Measurements from ENCODE around the gene FBLN2.

FBLN2 gene

GRCh38 chr3:13583251-13584180 is 34.6 kb downstream of the FBLN2 start:
- DNase-seq: no peak

GRCh38 chr3:13584427-13584891 is 35.5 kb downstream of the FBLN2 start:
- DNase-seq: no peak

GRCh38 chr3:13584901-13585300 is 36.0 kb downstream of the FBLN2 start:
- no peak for DNase-seq

DNA sequence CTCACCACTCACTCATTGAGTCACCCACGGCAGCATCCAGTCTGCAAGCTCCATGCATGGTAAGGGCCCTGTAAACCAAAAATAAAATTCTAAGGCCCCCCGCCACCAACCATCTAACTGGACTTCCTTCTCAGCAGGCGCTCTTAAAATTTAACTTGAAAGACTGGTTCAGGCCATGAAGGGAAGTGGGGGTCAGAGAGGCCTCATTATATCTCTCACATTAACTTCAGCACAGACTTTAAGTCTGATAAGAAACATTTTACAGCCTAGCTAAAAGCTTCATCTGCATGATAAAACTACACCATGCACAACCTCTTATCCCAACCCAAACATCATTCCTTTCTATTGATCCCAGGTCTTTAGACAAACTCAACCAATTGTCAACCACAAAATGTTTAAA is 38.5 kb downstream of the FBLN2 start:
- DNase-seq: no peak

DNA sequence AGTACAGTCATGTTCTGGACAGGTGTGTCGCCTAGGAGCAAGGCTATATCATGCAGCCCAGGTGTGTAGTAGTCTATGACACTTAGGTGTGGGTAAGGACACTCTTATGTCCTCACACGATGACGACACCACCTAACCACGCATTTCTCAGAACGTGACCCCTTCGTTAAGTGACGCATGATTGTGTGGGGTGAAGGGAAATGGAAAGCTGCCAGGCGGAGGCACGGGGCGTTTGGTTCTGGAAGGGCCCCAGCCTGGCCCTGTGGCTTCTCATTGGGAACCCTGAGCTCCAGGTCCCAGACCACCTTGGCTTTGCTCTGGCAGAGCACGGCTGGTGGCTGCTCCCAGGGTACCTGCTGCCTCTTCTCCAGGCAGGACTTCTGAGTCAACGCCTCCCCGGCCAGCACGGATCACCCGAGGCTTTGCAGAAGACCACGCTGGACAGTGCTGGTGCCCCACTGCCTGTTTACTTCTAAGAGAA is 39.3 kb downstream of the FBLN2 start:
- no peak for DNase-seq

GRCh38 chr3:13588993-13589392 is 40.1 kb downstream of the FBLN2 start:
- DNase-seq: no peak

DNA sequence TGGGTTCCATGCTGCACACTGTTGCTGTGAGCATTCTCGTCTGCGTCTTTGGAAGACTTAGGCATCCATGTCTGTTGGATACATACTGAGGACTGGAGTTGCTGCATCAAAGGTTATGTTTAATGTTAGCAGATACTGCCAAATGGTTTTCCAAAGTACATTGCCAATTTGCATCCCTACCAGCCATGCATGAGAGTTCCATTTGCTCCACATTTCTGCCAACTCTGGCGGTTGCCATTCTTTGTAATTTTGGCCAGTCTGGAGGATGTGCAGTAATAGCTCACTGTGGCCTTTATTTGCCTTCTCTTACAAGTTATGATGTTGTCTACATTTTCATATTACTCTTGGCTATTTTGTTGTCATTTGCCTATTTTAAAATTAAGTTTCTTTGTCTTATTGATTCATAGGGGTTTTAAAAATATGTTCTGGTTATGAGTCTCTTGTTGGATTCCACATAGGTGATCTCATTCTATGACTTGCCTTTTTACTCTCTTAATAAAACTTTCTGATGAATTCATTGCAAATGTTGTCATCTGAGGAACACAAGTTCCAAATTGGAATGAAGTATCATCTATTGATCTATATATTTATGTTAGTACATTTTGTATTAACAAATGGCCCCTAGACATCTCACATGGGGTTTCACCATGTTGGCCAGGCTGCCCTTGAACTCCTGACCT is 42.1 kb downstream of the FBLN2 start:
- DNase-seq: no peak

DNA sequence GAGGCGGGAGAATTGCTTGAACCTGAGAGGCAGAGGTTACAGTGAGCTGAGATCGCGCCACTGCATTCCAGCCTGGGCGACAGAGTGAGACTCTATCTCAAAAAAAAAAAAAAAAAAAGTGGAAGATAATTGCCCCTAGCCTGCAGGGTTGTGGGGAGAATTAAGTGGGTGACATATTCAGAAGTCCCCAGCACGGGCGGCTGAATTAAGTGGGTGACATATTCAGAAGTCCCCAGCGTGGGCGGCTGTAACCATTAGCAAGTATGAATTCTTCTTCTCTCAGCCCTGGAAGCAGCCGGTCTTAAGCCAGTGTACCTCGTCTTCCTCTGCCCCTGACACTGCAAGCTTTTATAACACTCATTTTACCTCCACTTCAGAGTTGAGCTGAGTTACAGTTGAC is 44.7 kb downstream of the FBLN2 start:
- DNase-seq: no peak

DNA sequence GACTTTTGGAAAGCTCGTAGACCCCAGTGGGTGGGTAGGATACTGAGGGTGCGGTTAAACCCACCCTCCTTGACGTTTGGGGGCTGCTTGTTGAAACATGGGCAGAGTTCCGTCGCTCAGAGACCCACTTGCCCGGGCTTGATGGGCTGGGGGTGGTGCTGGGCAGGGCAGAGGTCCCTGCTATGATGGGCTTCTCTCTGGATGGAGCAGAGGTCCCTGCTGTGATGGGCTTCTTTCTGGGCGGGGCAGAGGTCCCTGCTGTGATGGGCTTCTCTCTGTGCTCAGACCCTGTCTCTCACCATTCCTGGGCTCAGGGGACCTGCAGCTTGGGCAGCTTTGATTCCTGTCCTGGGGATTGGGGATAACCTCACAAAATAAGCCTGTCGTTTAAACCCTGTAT is 45.2 kb downstream of the FBLN2 start:
- DNase-seq: no peak

- no peak for DNase-seq
Observed at GRCh38 chr3:13594991-13595421, 46.1 kb downstream of the FBLN2 start.

- DNase-seq: no peak
Observed at GRCh38 chr3:13595485-13595884, 46.6 kb downstream of the FBLN2 start.

DNA sequence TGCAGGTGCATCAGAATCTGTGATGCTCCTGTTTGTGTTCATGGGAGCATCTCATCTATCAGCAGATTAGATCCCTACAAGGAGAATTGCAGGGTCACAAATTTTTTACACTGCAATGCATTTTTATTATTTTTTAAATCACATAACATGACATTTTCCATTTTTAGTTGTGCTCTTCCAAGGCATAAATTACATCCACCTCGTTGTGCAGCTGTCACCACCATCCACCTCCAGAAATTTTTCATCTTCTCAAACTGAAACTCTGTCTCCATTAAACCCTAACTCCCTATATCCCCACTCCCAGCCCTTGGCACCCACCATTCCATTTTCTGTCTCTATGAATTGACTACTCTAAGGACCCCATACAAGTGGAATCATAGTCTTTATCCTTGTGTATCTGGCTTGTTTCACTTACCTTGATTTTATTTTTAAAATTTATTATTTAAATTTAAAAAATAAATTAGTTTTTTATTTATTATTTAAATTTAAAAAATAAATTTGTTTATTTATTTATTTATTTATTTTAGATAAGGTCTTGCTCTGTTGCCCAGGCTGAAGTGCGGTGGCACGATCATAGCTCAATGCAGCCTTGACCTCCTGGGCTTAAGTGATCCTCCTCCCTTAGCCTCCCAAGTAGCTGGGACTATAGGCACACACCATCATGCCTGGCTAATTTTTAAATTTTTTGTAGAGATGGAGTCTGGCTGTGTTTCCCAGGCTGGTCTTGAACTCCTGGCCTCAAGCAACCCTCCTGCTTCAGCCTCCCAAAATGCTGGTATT is 47.7 kb downstream of the FBLN2 start:
- DNase-seq: no peak

- DNase-seq: no peak
Observed at GRCh38 chr3:13597661-13598060, 48.7 kb downstream of the FBLN2 start.

DNA sequence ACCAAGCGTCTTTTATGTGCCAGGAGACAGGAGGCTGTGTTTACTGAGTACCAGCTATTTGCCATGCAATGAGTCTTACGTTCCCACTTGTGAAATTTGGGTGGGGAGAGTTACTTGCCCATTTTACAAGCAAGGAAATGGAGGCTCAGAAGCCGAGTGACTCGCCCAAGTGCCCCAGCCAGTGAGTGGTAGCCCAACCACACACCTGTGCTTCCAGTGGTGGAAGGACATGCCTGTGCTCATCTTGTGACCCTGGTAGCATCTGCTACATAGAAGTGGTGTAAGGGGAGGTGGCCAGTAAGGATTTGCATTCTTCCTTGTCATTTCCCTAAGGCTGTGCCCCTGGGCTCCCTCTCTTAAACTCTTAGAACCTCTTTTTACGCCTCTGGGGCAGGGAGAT is 49.3 kb downstream of the FBLN2 start:
- no peak for DNase-seq

- no peak for DNase-seq
Observed at GRCh38 chr3:13598926-13599886, 50.3 kb downstream of the FBLN2 start.

DNA sequence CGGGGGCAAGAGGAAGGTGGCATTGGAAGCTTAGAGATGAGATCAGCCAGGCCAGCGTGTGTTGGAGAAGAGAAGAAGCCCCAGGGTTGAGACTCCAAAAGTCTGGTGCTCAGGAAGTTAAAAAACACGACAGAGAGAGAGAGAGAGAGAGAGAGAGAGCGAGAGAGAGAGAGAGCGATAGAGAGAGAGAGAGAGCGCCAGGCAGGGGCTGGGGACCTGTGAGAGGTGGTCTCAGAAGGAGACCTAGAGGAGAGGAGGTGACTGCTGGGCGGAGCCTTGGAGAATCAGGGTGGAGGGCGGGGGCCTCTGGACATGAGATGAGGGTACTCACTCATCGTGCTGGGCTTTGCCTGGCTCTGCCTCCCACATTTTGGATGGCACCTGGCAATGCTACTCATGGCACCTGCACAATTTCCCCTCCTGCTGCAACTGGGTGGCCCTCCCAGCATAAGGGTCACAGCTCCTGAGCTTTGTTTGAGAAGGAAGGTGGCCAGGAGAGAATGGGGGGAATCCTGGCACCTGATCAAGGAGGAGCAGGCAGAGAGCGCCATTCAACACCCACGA is 51.0 kb downstream of the FBLN2 start:
- DNase-seq: no peak

- no peak for DNase-seq
Observed at GRCh38 chr3:13600950-13601691, 52.2 kb downstream of the FBLN2 start.

DNA sequence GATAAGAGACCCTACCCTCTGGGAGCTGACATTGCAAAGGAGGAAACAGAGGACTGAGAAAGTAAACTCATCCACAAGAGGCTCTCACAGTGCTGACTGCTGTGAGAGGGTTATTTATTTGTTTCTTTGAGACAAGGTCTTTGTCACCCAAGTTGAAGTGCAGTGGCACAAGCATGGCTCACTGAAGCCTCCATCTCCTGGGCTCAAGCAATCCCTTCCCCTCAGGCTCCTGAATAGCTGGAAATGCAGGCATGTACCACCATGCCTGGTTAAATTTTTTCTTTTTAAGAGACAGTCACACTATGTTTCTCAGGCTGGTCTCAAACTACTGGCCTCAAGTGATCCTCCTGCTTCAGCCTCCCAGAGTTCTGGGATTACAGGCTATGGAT is 52.8 kb downstream of the FBLN2 start:
- no peak for DNase-seq

DNA sequence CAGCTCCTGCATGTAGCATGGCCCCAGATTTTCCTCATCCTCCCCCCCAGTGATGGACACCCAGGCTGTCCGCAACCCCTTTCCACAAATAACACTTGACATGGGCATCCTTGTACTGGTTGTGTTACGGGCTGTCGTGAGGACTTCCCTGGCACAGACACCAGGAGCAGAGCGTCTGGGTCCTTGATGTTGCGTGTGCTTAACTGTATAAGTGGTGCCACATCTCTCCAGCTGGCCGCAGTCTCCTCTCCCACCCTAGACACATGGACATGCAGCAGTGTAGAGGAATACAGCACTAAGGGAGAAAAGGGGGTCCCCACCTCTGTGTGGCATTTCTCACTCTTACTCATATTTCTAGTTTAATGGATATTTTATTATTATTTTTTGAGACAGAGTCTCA is 56.6 kb downstream of the FBLN2 start:
- no peak for DNase-seq

DNA sequence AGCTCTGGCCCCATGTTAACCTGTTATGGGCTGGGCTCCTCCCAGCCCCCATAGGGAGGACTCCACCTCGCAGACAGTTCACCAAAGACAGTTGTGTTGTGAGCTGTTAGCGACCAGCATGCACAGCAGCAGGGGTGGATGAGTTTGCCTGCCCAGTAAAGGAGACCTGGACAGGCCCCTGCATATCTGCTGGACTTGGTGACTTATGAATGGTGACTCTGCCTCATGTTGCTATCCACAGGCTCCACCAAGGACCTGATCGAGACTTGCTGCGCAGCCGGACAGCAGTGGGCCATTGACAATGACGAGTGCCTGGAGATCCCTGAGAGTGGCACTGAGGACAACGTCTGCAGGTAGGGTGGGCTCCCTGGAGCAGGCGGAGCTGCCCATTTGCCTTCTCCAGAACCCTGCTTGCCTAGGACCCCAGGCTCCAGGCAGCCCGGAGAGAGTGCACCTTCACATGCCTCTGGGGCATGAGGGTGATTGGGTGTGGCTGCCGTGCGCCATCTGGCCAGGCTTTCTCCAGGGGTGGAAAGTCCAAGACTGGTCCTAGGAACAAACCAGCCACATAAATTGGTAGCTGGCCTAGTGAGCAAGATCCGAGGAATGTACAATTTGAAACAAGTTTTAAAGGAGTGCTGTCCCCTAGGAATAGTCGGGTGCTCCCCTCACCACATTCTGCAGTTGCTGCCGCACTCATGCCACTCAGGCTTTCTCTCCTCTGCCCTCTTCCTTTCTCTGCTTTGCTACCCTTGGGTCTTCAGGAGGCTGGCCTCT is 59.1 kb downstream of the FBLN2 start:
- no peak for DNase-seq
